ENCODE measurements around the gene IQCK.

- TF ChIP-seq CTCF (IDR thresholded peaks at IDR 0.05) (no peak), REST (IDR thresholded peaks at IDR 0.05; ENCODE audit: insufficient read depth in 1 of 2, low read depth in 2 of 2, low read length in 1 of 2) (no peak), POLR2AphosphoS5 (IDR thresholded peaks at IDR 0.05; ENCODE audit: low read depth, low read length) (no peak), TCF7L2 (IDR thresholded peaks at IDR 0.05; ENCODE audit: low read depth, low read length) (no peak), SIN3A (IDR thresholded peaks at IDR 0.05; ENCODE audit: borderline replicate concordance, insufficient read depth, low read depth, low read length) (no peak)
Observed at GRCh38 chr16:19872935-19873334, 154.9 kb downstream of the IQCK start.

Data from Panc1 (cell line).